Measurements from ENCODE around the gene CABLES1.

CABLES1 gene

GRCh38 chr18:23306822-23307221, 171.5 kb downstream of the CABLES1 start:
- no peak overlapping the region for H2AFZ ChIP-seq (ENCODE audit: low read depth, low read length)
- no peaks in the 10 kb centered on the region for H3K4me1 ChIP-seq (ENCODE audit: insufficient read depth, low read length)
- no peak overlapping the region for H3K4me3 ChIP-seq (ENCODE audit: low read length)
- H3K27me3 ChIP-seq (ENCODE audit: insufficient read depth, low read length) = no peaks in the 10 kb centered on the region
- no peaks in the 10 kb centered on the region for H3K9me3 ChIP-seq (ENCODE audit: low read length)
- no peaks in the 10 kb centered on the region for H3K36me3 ChIP-seq (ENCODE audit: insufficient read depth, low read length)

- Histone ChIP-seq H3K27me3 (ENCODE audit: insufficient read depth, low read length) (no peaks in the 10 kb centered on the region), H3K4me1 (ENCODE audit: insufficient read depth, low read length) (no peaks in the 10 kb centered on the region), H3K36me3 (ENCODE audit: insufficient read depth, low read length) (no peaks in the 10 kb centered on the region), H3K9me3 (ENCODE audit: low read length) (no peaks in the 10 kb centered on the region), H3K4me3 (ENCODE audit: low read length) (no peak overlapping the region), H2AFZ (ENCODE audit: low read depth, low read length) (no peak overlapping the region)
Observed at GRCh38 chr18:23307567-23308295, 172.4 kb downstream of the CABLES1 start.

Measured in neuron (in vitro differentiated cells).